Gastroesophageal sphincter (tissue), 4 donors: ENCODE measurements around the gene ALDH7A1. TPM values are rescaled to one million over a fixed set of nuclear protein-coding genes. Genes with fewer than 3 reads are reported as not detected.

ENCODE experiments used
- ATAC-seq: fragments of 150-250 bp; one replicate; pipeline ENCODE4 v1.9.1; 2016; ENCODE audit warnings: mild to moderate bottlenecking, moderate library complexity
- H3K27ac ChIP-seq, 4 donors: fragments of 200-600 bp; sonication (generic) in 3 of 4; 1 replicate in 3 of 4; 2 replicates in 1 of 4; pipeline ENCODE4 v1.5.1; 2016 to 2019
- H3K27me3 ChIP-seq: fragments of 200-600 bp; sonication (generic); one replicate; pipeline ENCODE4 v1.5.1; 2019
- H3K36me3 ChIP-seq, 2 donors: fragments of 200-600 bp; sonication (generic); one replicate each; pipeline ENCODE4 v1.5.1; 2019; ENCODE audit warnings: control low read depth in 1 of 2
- H3K4me1 ChIP-seq, 3 donors: fragments of 200-600 bp; sonication (generic); 1 replicate in 2 of 3; 2 replicates in 1 of 3; pipeline ENCODE4 v1.5.1; 2016 to 2019; ENCODE audit warnings: control low read depth in 2 of 3
- H3K4me3 ChIP-seq, 2 donors: fragments of 200-600 bp; sonication (generic); one replicate each; pipeline ENCODE4 v1.5.1; 2019; ENCODE audit warnings: mild to moderate bottlenecking in 1 of 2, moderate library complexity in 1 of 2
- H3K9me3 ChIP-seq, 3 donors: fragments of 200-600 bp; sonication (generic); one replicate each; pipeline ENCODE4 v1.5.1; 2017 to 2019; ENCODE audit warnings: control low read depth in 2 of 3
- EP300 ChIP-seq: sonication (generic); formaldehyde crosslinking; IDR thresholded peaks from one replicate; pipeline ENCODE4 v1.6.1; 2017; ENCODE audit warnings: antibody characterized with exemption, mild to moderate bottlenecking
- POLR2A ChIP-seq, 2 donors: fragments of 450-650 bp; IDR thresholded peaks; one replicate each; pipeline ENCODE4 v1.6.1; 2017; ENCODE audit warnings: antibody characterized with exemption in 2 of 2, mild to moderate bottlenecking in 2 of 2, moderate library complexity in 1 of 2
- POLR2AphosphoS5 ChIP-seq: sonication (generic); formaldehyde crosslinking; IDR thresholded peaks from one replicate; pipeline ENCODE4 v1.6.1; 2017; ENCODE audit warnings: antibody characterized with exemption
- WGBS, 2 donors: methylation state at CpG; one replicate each; pipeline ENCODE4 v1.1.5; 2018; ENCODE audit warnings: low coverage in 1 of 2; 5-methylcytosine and 5-hydroxymethylcytosine counted together
- small RNA-seq, 4 donors: library from RNA; depleted of rRNA; stranded (forward); fragments of <200 nt; gene quantifications; one replicate each; pipeline ENCODE3, GENCODE V24; 2016
- total RNA-seq, 4 donors: library from RNA; depleted of rRNA; stranded (reverse); fragments of >200 nt; gene quantifications; one replicate each; pipeline ENCODE4 v1.1.0, GENCODE V29; 2016
- TF ChIP-seq, protein P1 (sequence below), 4 experiments: fragments of 200-600 bp in 2 of 4; fragments of 450-650 bp in 2 of 4; sonication (generic) in 1 of 4; IDR thresholded peaks; one replicate each; pipeline ENCODE4 v1.5.1; 2017 to 2019; ENCODE audit warnings: antibody characterized with exemption in 4 of 4, mild to moderate bottlenecking in 2 of 4, moderate library complexity in 2 of 4

Gene ALDH7A1
- total RNA-seq, 4 donors from 2014 or later: 13.6 to 23.4 (median 18.6) TPM

DNA sequence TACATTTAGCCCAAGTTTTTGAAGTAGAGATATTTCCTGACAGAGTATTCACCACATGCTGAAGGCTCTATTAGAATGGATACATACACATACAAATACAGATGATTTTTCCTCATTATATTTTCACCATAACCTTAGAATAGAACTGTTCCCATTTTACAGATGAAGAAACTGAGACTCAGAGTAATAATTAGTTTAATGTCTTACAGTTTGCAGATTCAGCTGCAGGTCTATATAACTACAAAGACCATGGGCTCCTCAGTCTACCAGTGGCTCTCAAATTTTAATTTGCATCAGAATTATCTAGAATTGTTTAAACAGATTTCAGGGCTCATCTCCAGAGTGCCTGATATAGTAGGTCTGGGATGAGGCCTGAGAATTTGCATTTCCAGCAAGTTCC is 107.4 kb downstream of the ALDH7A1 start:
- Histone ChIP-seq H3K27ac (peak overlapping the region; percentile 40 to 67 (median 56)), H3K36me3 (peaks cover 6 to 97% of the 10 kb centered on the region in 2 donors), H3K9me3 (no peaks in the 10 kb centered on the region), H3K4me3 (no peak overlapping the region), H3K27me3 (no peaks in the 10 kb centered on the region), H3K4me1 (peaks cover 7 to 27% (median 13%) of the 10 kb centered on the region in 3 donors)
- no peak for TF ChIP-seq POLR2AphosphoS5
- ATAC-seq: no peak

DNA sequence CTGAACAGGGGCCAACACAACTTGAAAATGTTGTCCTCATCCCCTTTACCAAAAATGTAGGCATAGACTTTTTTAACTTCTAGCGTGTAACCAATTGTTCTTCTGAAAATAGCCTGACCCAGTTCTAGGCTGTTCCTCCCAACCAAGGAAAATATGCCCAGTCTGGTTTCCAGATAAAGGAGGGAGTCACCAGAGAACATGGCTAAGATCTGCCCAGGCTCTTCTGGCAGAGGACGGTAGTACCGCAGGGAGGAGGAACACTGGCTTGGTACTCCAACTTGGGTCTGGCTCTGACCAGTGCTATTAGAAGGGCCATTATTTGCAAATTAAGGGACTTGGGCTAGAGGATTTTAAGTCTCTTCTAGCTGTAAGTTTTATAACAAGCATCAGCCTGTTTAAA is 108.7 kb downstream of the ALDH7A1 start:
- WGBS, 2 donors: 37 to 90% methylated on average over 2 to 3 of the region's 3 CpGs
- Histone ChIP-seq H3K36me3 (peaks cover 6 to 96% of the 10 kb centered on the region in 2 donors), H3K4me3 (no peak overlapping the region), H3K27me3 (no peaks in the 10 kb centered on the region), H3K9me3 (no peaks in the 10 kb centered on the region), H3K27ac (peak overlapping the region in 1 of 4 donors; percentile 21), H3K4me1 (peaks cover 7 to 34% (median 13%) of the 10 kb centered on the region in 3 donors)
- no peak for ATAC-seq
- no peak for TF ChIP-seq EP300
- TF ChIP-seq, protein P1, sequence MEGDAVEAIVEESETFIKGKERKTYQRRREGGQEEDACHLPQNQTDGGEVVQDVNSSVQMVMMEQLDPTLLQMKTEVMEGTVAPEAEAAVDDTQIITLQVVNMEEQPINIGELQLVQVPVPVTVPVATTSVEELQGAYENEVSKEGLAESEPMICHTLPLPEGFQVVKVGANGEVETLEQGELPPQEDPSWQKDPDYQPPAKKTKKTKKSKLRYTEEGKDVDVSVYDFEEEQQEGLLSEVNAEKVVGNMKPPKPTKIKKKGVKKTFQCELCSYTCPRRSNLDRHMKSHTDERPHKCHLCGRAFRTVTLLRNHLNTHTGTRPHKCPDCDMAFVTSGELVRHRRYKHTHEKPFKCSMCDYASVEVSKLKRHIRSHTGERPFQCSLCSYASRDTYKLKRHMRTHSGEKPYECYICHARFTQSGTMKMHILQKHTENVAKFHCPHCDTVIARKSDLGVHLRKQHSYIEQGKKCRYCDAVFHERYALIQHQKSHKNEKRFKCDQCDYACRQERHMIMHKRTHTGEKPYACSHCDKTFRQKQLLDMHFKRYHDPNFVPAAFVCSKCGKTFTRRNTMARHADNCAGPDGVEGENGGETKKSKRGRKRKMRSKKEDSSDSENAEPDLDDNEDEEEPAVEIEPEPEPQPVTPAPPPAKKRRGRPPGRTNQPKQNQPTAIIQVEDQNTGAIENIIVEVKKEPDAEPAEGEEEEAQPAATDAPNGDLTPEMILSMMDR (IDR thresholded peaks at IDR 0.05): no peak
- TF ChIP-seq POLR2AphosphoS5: no peak
- TF ChIP-seq POLR2A (IDR thresholded peaks at IDR 0.05): no peak

DNA sequence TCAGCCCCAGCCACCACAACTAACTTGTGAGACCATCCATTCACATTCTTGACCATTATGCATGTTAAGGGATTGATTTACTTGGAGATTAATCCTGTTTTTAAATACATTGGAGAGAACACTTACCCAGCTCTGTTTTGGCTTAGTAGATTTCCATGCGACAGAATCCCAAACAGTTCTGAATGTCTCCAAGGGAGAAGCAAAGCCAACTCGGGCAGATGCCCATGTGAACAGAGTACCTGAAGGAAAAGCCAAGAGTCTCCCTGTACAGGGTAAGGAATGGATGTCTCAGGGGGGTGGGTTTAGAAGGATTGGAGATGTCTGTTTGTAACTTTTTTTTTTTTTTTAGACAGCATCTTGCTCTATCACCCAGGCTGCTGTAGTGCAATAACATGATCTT is 110.8 kb downstream of the ALDH7A1 start:
- peaks cover 12 to 97% of the 10 kb centered on the region in 2 donors for H3K36me3 ChIP-seq
- no peak overlapping the region for H3K4me3 ChIP-seq
- WGBS, 2 donors: 75 to 80% methylated on average over 1 to 2 of the region's 2 CpGs
- TF ChIP-seq, protein P1 (IDR thresholded peaks at IDR 0.05): no peak
- no peak overlapping the region for H3K27ac ChIP-seq
- no peaks in the 10 kb centered on the region for H3K9me3 ChIP-seq
- H3K4me1 ChIP-seq: peaks cover 0 to 29% (median 4%) of the 10 kb centered on the region in 3 donors
- H3K27me3 ChIP-seq: no peaks in the 10 kb centered on the region
- no peak for ATAC-seq

DNA sequence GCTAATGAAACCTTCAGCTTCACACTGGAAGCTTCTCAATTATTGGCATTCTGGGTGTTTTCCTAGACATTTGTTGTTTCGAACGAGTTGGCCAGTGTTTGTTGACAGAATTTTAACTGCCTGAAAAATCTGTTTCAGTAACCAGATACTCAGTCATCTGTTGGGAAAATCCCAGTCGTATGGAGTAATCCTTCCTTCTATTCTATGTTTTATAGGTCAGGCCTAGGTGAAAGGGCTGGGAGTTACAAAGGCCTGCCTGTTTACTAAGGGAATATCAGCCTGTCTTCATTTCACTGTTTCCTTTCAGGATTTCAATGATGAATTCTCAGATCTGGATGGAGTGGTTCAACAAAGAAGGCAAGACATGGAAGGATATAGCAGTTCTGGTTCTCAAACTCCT is 111.9 kb downstream of the ALDH7A1 start:
- no peak for ATAC-seq
- Histone ChIP-seq H3K36me3 (peaks cover 12 to 98% of the 10 kb centered on the region in 2 donors), H3K4me1 (peaks cover 0 to 37% (median 0%) of the 10 kb centered on the region in 3 donors), H3K9me3 (no peaks in the 10 kb centered on the region), H3K27ac (peak overlapping the region in 2 of 4 donors; percentile 1 to 5), H3K4me3 (no peak overlapping the region), H3K27me3 (no peaks in the 10 kb centered on the region)
- TF ChIP-seq POLR2AphosphoS5 (no peak), EP300 (no peak), POLR2A (IDR thresholded peaks at IDR 0.05) (no peak)
- TF ChIP-seq, protein P1 (IDR thresholded peaks at IDR 0.05): no peak
- 54 to 57% methylated on average over 3 of the region's 3 CpGs for WGBS, 2 donors

DNA sequence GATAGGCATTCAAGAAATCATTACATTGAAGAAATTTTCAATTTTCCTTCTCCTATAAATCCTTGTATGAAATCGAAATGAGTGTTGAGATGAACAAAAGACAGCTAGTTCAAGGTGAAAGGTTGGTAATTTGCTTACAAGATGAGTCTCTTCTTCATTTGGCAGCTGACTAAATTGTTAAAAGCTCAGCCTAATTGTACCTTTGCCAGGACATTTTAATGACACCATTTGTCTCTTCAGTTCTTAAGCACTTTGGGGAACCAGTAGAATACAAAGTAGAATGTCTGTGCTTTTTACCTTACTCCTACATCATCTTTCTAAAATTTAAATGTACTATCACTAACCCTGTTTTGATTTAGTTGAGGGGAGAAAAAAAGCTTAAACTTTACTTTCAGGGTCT is 112.4 kb downstream of the ALDH7A1 start:
- H3K36me3 ChIP-seq: peaks cover 8 to 98% of the 10 kb centered on the region in 2 donors
- TF ChIP-seq POLR2A (IDR thresholded peaks at IDR 0.05) (no peak), EP300 (no peak)
- TF ChIP-seq, protein P1 (IDR thresholded peaks at IDR 0.05): no peak
- no peaks in the 10 kb centered on the region for H3K9me3 ChIP-seq
- 82 to 90% methylated on average over 1 of the region's 1 CpG for WGBS, 2 donors
- no peaks in the 10 kb centered on the region for H3K27me3 ChIP-seq
- no peak for ATAC-seq
- H3K4me3 ChIP-seq: no peak overlapping the region
- peak overlapping the region in 2 of 4 donors; percentile 1 to 9 for H3K27ac ChIP-seq
- H3K4me1 ChIP-seq: peaks cover 0 to 38% (median 0%) of the 10 kb centered on the region in 3 donors

DNA sequence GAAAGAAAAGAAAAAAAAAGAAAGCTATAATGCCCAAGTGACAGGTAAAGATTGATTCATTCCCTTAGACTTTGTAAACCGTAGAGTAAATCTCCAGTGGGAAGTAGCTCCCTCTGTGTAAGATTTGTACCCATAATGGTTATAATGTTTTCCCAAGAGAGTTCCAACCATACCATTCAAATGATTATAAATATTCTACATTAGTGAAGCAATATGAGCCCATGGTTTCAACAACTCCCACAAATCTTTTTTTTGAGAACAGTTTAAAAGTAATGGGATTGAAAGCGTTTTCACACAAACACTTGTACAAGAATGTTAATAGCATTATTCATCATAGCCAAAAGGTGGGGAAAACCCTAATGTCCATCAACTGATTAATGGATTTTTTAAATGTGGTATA is 113.8 kb downstream of the ALDH7A1 start:
- WGBS, 2 donors: 56 to 82% methylated on average over 2 of the region's 2 CpGs

More for the DNA sequence above, 113.8 kb downstream of the ALDH7A1 start:
- peak; percentile 35 for TF ChIP-seq POLR2AphosphoS5
- no peak for TF ChIP-seq EP300
- no peaks in the 10 kb centered on the region for H3K9me3 ChIP-seq
- H3K36me3 ChIP-seq: peaks cover 6 to 90% of the 10 kb centered on the region in 2 donors
- H3K4me1 ChIP-seq: peaks cover 0 to 47% (median 0%) of the 10 kb centered on the region in 3 donors
- H3K27ac ChIP-seq: no peak overlapping the region
- H3K27me3 ChIP-seq: no peaks in the 10 kb centered on the region
- no peak for ATAC-seq
- no peak overlapping the region for H3K4me3 ChIP-seq

Small RNA genes within 50 kb of the gene (small RNA-seq; reads per million reads assigned to genes)
- gene RNU6-290P: 0 reads per million in 4 donors

Other genes with a start within 250 kb of the ALDH7A1 start
- 10 to 100 TPM; 47.7 to 66.0 (median 53.2) TPM for gene GRAMD2B, start 171.8 kb downstream of the ALDH7A1 start, total RNA-seq
- 10 to 100 TPM; 57.3 to 83.4 (median 68.2) TPM for gene PHAX, start 5.7 kb upstream of the ALDH7A1 start, total RNA-seq
- 10 to 100 TPM in 1 of 4 donors, 1 to 10 TPM in 3; 3.2 to 14.3 (median 6.6) TPM for gene LMNB1, start 181.9 kb upstream of the ALDH7A1 start, total RNA-seq